8988T (cell line): ENCODE data around the gene CAVIN3.
"Not testable (repeated sequence)": the region's sequence is repeated elsewhere in the genome, so short reads cannot be mapped to it uniquely, and the experiment has no call there.

Source experiments
- DNase-seq: peaks from one replicate; pipeline ENCODE4 v3.0.0; 2011

Gene CAVIN3

GRCh38 chr11:6323291-6323905 is 3.1 kb upstream of the CAVIN3 start:
- no peak for DNase-seq

GRCh38 chr11:6321961-6322362 is 1.7 kb upstream of the CAVIN3 start:
- no peak for DNase-seq

DNA sequence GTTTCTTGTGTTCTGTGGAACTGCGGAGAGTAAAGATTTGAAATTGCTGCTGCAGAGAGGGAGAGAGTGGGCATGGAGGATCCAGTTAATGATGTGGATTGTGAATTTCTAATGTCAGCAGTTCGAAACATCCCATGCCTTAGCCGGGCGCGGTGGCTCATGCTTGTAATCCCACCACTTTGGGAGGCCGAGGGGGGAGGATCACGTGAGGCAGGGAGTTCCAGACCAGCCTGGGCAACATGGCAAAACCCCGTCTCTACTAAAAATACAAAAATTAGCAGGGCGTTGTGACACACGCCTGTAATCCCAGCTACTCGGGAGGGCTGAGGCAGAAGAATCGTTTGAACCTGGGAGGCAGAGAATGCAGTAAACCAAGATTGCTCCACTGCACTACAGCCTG is 1.1 kb upstream of the CAVIN3 start:
- no peak for DNase-seq

DNA sequence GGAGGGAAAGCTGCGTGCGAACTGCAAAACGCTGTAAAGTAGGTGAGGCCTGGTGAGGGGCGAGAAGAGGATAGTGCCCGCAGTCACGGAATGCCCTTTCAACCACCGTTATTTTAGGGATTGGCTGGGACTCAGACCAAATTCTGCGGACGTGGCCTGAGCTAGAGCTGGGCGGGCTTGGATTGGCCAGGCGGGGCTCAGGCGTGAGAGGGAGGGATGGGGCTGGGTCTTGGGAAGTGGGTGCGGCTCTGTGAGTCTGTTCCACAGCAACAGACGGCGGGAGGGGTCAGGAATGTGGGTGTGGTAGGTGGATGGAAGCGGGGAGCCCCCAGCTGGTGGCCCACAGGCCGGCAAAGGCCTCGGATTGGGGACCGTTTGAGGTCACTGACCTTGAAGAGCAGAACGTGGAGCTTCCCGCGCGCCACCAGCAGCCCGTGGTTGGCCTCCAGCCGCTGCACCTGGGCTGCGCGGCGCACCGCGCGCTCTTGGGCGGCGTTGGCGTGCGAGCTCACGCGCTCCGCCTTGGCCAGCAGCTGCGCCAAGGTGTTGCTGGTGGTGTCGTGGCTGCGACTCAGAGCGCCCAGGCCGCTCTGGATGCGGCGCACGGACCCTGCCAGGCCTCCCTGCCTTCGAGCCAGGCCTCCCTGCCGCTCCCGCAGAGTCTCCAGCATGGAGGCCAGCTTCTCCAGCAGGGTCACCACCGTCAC is 444 bp downstream of the CAVIN3 start:
- peak; percentile 73 for DNase-seq

- no peak for DNase-seq
These were observed 1.1 kb downstream of the CAVIN3 start for GRCh38 chr11:6319001-6319703.

GRCh38 chr11:6318204-6318603 is 2.1 kb downstream of the CAVIN3 start:
- DNase-seq, result no peak

DNA sequence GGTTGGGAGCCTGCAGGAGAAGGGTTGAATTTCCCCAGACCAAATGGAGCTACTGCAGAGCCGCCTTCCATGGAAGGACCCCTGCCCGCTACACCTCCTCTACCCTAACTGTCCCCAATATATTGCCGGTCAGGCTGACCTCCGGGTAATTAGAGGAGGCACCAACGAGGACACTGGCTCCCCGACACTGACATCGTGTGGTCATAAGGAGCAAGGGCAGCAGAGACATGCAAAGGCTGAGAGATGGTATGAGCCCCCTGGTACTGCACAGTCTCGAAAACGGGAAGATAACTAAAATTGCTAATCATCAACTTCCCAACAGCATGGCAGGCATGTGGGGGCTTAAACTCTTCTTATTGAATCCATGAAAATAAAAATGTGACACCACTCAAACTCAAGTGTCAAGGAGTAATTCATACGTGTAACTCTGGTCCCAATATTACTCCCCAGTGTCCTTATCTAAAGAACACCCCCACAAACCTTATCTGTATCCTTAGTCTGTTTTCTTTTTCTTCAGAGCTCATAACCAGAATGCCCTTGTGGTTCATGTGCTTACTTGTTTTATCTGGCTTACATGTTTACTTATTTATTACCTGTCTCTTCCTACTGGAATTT is 4.4 kb downstream of the CAVIN3 start:
- DNase-seq, result peak; percentile 86

GRCh38 chr11:6312106-6312505 is 8.2 kb downstream of the CAVIN3 start:
- no peak for DNase-seq

DNA sequence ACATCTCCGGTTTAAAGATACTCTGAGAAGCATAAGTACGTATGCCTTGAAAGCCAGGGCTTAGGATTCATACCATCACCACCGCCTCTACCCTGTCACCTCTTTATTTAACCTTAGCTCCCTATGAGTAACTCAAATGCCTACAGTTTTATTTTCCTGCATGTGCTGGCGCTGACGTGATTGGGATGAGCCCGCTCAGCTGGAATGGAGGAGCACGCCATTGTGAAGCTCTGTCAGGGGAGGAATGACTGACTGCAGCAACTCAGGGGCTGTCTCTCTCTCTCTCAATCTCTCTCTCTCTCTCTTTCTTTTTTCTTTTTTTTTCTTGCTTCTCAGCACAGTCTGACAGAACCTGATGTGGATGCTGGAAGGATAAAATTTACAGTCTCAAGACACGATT is 12.4 kb downstream of the CAVIN3 start:
- no peak for DNase-seq

DNA sequence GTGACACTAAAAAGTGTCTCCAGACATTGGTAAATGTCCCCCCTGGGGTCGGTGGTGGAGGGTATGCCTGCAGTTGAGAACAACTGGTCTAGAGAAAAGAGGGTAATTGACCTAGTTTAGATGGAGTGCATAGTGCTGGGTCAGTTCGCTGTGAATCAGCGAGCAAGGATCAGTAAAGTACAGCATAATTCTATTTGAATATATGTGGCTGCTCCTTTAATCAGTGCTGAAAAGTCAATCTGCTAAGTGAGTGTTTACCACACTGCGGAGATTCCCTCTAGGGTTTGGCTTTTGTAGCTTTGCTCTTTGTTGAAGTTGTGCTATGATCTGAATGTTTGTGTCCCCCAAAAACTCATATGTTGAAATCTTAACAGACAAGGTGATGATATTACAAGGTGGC is 15.0 kb downstream of the CAVIN3 start:
- no peak for DNase-seq

DNA sequence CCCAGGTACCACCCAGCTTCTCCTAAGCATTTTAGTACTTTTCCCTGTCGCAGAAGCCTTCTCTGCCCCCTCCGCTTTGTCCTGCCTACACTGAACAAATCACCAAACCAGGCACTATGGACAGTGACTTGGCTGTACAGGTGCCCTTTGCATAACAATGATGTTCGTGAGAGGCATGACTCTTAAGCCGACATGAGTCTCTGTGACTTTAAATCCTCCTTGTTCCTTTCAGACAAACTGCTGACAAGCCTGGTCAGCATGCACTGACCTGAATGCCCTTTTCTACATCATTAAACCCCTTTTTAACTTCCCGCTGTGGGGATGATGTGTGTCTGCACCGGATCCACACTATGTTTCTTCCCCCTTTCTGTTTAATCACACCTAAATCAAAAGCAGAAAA is 16.6 kb downstream of the CAVIN3 start:
- DNase-seq, result no peak

DNA sequence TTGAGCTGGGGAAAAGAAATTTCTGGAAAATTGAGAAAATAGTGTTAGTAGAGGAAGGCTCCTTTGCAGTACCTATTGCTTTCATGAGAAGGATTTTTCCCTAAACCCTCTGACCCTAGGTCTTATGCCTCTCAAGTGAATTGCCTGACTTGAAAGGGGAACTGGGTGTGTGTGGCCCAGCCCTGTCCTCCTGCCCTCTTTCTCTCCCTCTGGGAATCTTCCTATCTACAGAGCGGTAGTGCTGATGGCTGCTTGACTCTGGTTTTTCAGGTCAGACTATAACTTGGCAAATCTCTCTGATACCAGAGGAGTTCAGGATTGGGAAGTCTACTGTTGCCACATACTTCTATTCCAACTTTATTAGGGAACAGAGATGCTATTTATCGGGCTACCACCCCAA is 19.2 kb downstream of the CAVIN3 start:
- DNase-seq, result no peak

DNA sequence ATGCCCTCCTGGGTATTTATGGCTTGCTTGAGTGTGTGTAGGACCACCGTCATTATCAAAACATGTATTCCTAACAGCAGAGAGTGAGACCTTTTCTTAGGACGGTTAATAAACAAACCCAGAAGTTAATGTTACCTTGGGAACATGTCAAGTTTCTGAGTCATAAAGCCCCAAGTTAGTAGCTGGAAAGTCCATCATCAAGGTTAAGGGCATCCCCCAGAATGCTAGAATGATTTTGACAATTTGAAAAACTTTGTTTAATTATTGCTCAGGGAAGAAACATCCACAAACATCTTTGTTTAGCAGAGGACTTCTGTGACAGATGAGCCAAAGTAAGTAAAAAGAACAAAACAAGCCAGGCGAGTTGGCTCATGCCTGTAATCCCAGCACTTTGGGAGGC is 20.0 kb downstream of the CAVIN3 start:
- DNase-seq, result no peak

GRCh38 chr11:6298605-6299004 is 21.7 kb downstream of the CAVIN3 start:
- no peak for DNase-seq

GRCh38 chr11:6297831-6298230 is 22.5 kb downstream of the CAVIN3 start:
- no peak for DNase-seq

DNA sequence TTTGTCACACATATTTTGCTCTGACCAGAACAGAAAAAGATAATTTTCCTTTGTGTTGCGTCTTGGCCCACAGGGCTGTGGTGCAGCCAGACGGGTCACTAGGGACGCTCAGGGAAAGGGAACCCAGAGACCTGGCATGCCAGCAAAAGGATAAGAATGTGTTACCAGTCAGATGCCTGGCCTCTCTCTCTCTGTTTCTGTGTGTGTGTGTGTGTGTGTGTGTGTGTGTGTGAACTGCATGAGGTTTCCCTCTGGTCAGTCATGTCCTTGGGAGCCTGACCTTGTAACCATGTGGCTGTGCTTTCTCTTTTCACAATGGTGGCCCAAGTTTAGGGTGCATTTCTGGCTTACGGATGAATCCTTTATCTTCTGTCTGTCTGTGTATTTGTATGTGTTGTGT is 35.3 kb downstream of the CAVIN3 start:
- DNase-seq, result no peak

DNA sequence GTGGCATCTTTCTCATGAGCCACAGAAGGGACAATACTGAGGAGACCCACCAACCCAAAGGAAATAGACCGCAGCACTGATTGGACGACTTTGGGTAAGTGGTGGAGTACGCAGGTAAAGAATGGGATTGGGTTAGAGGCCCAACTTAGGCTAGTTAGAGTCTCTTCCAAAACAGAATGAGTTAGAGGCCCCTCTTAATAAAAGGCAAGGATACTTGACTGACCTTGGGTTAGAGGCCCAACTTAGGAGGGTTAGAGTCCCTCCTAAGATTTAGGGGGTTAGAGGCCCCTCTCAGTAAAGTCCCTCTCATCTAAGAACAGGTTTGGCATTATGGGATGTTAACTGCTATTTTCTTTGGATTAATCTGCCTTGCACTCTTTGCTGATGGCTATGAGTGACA is 36.1 kb downstream of the CAVIN3 start:
- no peak for DNase-seq

DNA sequence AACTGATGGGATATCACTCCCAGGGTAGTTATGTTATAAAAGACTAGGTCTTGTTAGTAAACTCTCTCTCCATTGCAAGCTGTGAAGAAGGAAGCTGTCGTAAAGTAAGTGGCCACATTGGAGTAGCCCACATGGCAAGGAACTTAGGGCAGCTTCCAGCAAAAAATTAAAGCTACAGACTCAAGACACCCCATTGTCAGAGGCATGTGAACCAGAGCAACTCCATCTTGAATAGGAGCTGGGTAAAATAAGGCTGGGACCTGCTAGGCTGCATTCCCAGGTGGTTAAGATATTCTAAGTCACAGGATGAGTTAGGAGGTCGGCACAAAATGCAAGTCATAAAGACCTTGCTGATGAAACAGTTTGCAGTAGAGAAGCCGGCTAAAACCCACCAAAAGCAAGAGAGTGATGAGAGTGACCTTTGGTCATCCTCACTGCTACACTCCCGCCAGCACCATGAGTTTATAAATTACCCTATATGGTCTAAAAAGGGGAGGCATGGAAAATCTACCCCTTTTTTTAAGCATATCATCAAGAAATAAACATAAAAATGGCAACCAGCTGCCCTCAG is 36.8 kb downstream of the CAVIN3 start:
- no peak for DNase-seq

- not testable (repeated sequence) for DNase-seq
These were observed 39.5 kb downstream of the CAVIN3 start for GRCh38 chr11:6280809-6281208.

DNA sequence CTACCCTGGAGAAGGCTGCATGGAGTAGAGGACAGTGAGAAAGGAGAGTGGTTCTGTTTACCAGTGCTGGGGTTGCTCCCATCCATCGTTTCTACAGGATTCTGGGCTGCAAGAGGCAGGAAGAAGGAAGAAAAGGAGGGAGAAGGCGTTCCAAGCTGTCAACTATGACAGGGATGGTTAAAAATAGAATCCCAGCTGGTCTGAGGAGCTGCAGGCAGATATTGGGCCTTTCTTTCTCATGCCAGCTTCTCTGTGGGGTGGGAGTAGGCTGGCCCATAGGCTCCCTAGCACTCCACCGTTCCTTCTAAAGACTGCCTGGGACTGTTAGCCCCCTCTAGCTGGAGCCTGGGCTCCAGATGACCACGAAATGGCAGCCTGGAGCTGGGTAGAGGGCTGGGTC is 47.1 kb downstream of the CAVIN3 start:
- DNase-seq, result no peak

GRCh38 chr11:6271598-6271997 is 48.7 kb downstream of the CAVIN3 start:
- no peak for DNase-seq

- DNase-seq, result no peak
These were observed 49.6 kb downstream of the CAVIN3 start for GRCh38 chr11:6270584-6271246.

DNA sequence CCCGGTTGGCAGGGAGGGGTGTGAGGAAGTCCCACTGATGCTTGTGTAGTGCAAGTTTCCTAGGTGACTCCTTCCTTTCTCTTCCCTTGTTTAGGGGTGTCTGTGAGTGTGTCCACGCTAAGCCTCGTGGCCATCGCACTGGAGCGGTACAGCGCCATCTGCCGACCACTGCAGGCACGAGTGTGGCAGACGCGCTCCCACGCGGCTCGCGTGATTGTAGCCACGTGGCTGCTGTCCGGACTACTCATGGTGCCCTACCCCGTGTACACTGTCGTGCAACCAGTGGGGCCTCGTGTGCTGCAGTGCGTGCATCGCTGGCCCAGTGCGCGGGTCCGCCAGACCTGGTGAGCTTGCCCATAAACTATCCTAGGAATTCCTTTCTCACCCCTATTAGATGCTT is 50.3 kb downstream of the CAVIN3 start:
- no peak for DNase-seq
